GM19239 (cell line): ENCODE results near the gene MAN1C1.
A peak's percentile ranks its signal among the peaks of the same experiment; 100 is the strongest.

Source experiments
- DNase-seq: peaks from one replicate; pipeline ENCODE4 v3.0.0; 2011; ENCODE audit warnings: low spot score; ENCODE audit not compliant: insufficient read length
- FAIRE-seq: peaks from 2 replicates; lab custom pipeline; 2011; peaks lifted over from hg19 to GRCh38; lab: Jason Lieb, UNC

Gene MAN1C1

GRCh38 chr1:25805863-25806225, 189.3 kb downstream of the MAN1C1 start:
- DNase-seq (no peak), FAIRE-seq (no peak)

GRCh38 chr1:25806418-25806817, 189.8 kb downstream of the MAN1C1 start:
- no peak for FAIRE-seq
- no peak for DNase-seq

GRCh38 chr1:25807480-25808390, 191.1 kb downstream of the MAN1C1 start:
- DNase-seq (no peak), FAIRE-seq (no peak)

- FAIRE-seq = no peak
- no peak for DNase-seq
Observed at GRCh38 chr1:25808481-25809244, 192.1 kb downstream of the MAN1C1 start.

GRCh38 chr1:25809283-25809926, 192.8 kb downstream of the MAN1C1 start:
- no peak for FAIRE-seq
- no peak for DNase-seq

GRCh38 chr1:25809929-25810328, 193.3 kb downstream of the MAN1C1 start:
- no peak for DNase-seq
- FAIRE-seq = no peak

- peak; percentile 33 for FAIRE-seq
- peak; percentile 77 for DNase-seq
Observed at GRCh38 chr1:25810341-25811299, 194.0 kb downstream of the MAN1C1 start.

- FAIRE-seq (no peak), DNase-seq (no peak)
Observed at GRCh38 chr1:25811384-25812082, 194.9 kb downstream of the MAN1C1 start.

GRCh38 chr1:25813071-25813733, 196.6 kb downstream of the MAN1C1 start:
- DNase-seq (no peak), FAIRE-seq (no peak)

- DNase-seq (no peak), FAIRE-seq (no peak)
Observed at GRCh38 chr1:25813734-25814471, 197.3 kb downstream of the MAN1C1 start.

GRCh38 chr1:25814549-25815087, 198.0 kb downstream of the MAN1C1 start:
- no peak for FAIRE-seq

GRCh38 chr1:25815208-25816111, 198.9 kb downstream of the MAN1C1 start:
- FAIRE-seq (no peak), DNase-seq (no peak)

More at GRCh38 chr1:25814549-25815087, 198.0 kb downstream of the MAN1C1 start:
- no peak for DNase-seq

GRCh38 chr1:25816112-25816718, 199.6 kb downstream of the MAN1C1 start:
- no peak for FAIRE-seq
- DNase-seq = no peak

- FAIRE-seq (no peak), DNase-seq (no peak)
Observed at GRCh38 chr1:25817840-25818501, 201.4 kb downstream of the MAN1C1 start.

GRCh38 chr1:25818569-25818968, 202.0 kb downstream of the MAN1C1 start:
- DNase-seq (no peak), FAIRE-seq (no peak)
